Endothelial cell of umbilical vein (primary cell): ENCODE measurements around the gene NLGN2. TPM values are rescaled to one million over a fixed set of nuclear protein-coding genes. Genes with fewer than 3 reads are reported as not detected.

Experiments
- BruUV-seq: library from RNA; stranded (reverse); fragments of 400-500 nt; replicated peaks from 2 replicates; lab custom pipeline; 2021; lab: Mats Ljungman, UMichigan
- CTCF ChIA-PET: fragments of 300-600, 350-600 bp; sonication (Branson Sonifier 250); formaldehyde crosslinking; loops from one replicate; lab custom pipeline; 2021; ENCODE audit warnings: antibody characterized with exemption, inconsistent platforms; lab: Charles Lee
- POLR2A ChIA-PET: fragments of 300-600, 350-600 bp; sonication (Branson Sonifier 250); formaldehyde crosslinking; loops from one replicate; lab custom pipeline; 2021; ENCODE audit warnings: antibody characterized with exemption, inconsistent platforms; lab: Charles Lee
- DNase-seq: peaks from one replicate; pipeline ENCODE4 v3.0.0-alpha.2; 2011; ENCODE audit warnings: low read depth, low spot score
- FAIRE-seq: peaks from 2 replicates; lab custom pipeline; 2011; peaks lifted over from hg19 to GRCh38; lab: Jason Lieb, UNC
- H2AFZ ChIP-seq: 2 replicates; pipeline ENCODE4 v1.6.0; 2012; ENCODE audit warnings: low read depth, low read length, control low read depth, inconsistent platforms
- H3K27ac ChIP-seq: 2 replicates; pipeline ENCODE4 v1.5.1; 2011; ENCODE audit warnings: low read depth, mild to moderate bottlenecking, control low read depth, low read length, moderate library complexity; ENCODE audit not compliant: insufficient read depth
- H3K27me3 ChIP-seq, 2 experiments: 2 replicates each; pipeline versions ENCODE4 v1.6.0 to v1.6.1; 2011; ENCODE audit warnings: low read length in 2 of 2, mixed read lengths in 1 of 2; ENCODE audit not compliant: control insufficient read depth in 2 of 2, insufficient read depth in 2 of 2
- H3K36me3 ChIP-seq, 2 experiments: 2 replicates in 1 of 2; 3 replicates in 1 of 2; pipeline ENCODE4 v1.5.1; 2011; ENCODE audit warnings: low read length in 2 of 2, mild to moderate bottlenecking in 1 of 2, moderate library complexity in 1 of 2; ENCODE audit not compliant: control insufficient read depth in 2 of 2, insufficient read depth in 2 of 2; ENCODE audit errors: extremely low read depth in 1 of 2
- H3K4me1 ChIP-seq: 3 replicates; pipeline ENCODE4 v1.5.1; 2011; ENCODE audit warnings: mild to moderate bottlenecking, low read length; ENCODE audit not compliant: control insufficient read depth, insufficient read depth; ENCODE audit errors: extremely low read depth
- H3K4me2 ChIP-seq: 2 replicates; pipeline ENCODE4 v1.6.1; 2011; ENCODE audit warnings: low read length, control low read depth, mixed read lengths; ENCODE audit not compliant: insufficient read depth
- H3K4me3 ChIP-seq, 3 experiments: fragments of 200-600 bp in 1 of 3; sonication (generic), shearing (Covaris generic) in 1 of 3; replicated peaks in 1 of 3; 2 replicates each; pipeline ENCODE4 v1.5.1; 2011 to 2016; ENCODE audit warnings: control low read depth in 3 of 3, low read length in 3 of 3, mild to moderate bottlenecking in 2 of 3, inconsistent platforms in 1 of 3, low read depth in 1 of 3, moderate library complexity in 1 of 3; ENCODE audit not compliant: insufficient read depth in 1 of 3
- H3K79me2 ChIP-seq: 2 replicates; pipeline ENCODE4 v1.6.0; 2012; ENCODE audit warnings: low read length, inconsistent platforms; ENCODE audit not compliant: control insufficient read depth, insufficient read depth
- H3K9ac ChIP-seq: replicated peaks from 2 replicates; pipeline ENCODE3; 2011; ENCODE audit warnings: low read length, control low read depth; ENCODE audit not compliant: insufficient read depth; ENCODE audit errors: extremely low read depth
- H3K9me1 ChIP-seq: replicated peaks from 3 replicates; pipeline ENCODE4 v1.6.0; 2011; ENCODE audit warnings: mild to moderate bottlenecking, low read length; ENCODE audit not compliant: control insufficient read depth, insufficient read depth; ENCODE audit errors: extremely low read depth
- H3K9me3 ChIP-seq: replicated peaks from 2 replicates; pipeline ENCODE4 v1.5.1; 2012; ENCODE audit warnings: low read length, inconsistent platforms; ENCODE audit not compliant: control insufficient read depth, insufficient read depth
- H4K20me1 ChIP-seq: replicated peaks from 2 replicates; pipeline ENCODE3; 2011; ENCODE audit warnings: mild to moderate bottlenecking, low read length; ENCODE audit not compliant: control insufficient read depth, insufficient read depth; ENCODE audit errors: extremely low read depth
- CTCF ChIP-seq, 2 donors: IDR thresholded peaks; 1 replicate in 1 of 2; 2 replicates in 1 of 2; pipeline ENCODE4 v1.5.1; 2011; ENCODE audit warnings: low read length in 2 of 2, mild to moderate bottlenecking in 2 of 2, moderate library complexity in 2 of 2, control low read depth in 1 of 2, inconsistent platforms in 1 of 2, low read depth in 1 of 2; ENCODE audit not compliant: insufficient read depth in 1 of 2; ENCODE audit errors: extremely low read depth in 1 of 2
- EZH2 ChIP-seq: IDR thresholded peaks from 2 replicates; pipeline ENCODE4 v1.6.1; 2012; ENCODE audit warnings: borderline replicate concordance, low read depth, mild to moderate bottlenecking, moderate library complexity, low read length, inconsistent platforms; ENCODE audit not compliant: severe bottlenecking
- FOS ChIP-seq: IDR thresholded peaks from 2 replicates; pipeline ENCODE4 v1.6.1; 2011; ENCODE audit warnings: mild to moderate bottlenecking, low read length, moderate library complexity, borderline replicate concordance; ENCODE audit not compliant: insufficient read depth
- GATA2 ChIP-seq: IDR thresholded peaks from 2 replicates; pipeline ENCODE4 v1.7.0; 2011; ENCODE audit warnings: low read depth, mild to moderate bottlenecking, moderate library complexity, mixed read lengths, low read length; ENCODE audit not compliant: insufficient read length, insufficient read depth
- JUN ChIP-seq: IDR thresholded peaks from 2 replicates; pipeline ENCODE4 v1.6.1; 2011; ENCODE audit warnings: borderline replicate concordance, low read depth; ENCODE audit not compliant: insufficient read length, insufficient read depth
- MAX ChIP-seq: IDR thresholded peaks from 2 replicates; pipeline ENCODE4 v1.6.1; 2011; ENCODE audit not compliant: insufficient read depth, insufficient read length
- MYC ChIP-seq: IDR thresholded peaks from one replicate; pipeline ENCODE4 v1.6.1; 2011; ENCODE audit warnings: mild to moderate bottlenecking, low read depth, low read length
- POLR2A ChIP-seq: IDR thresholded peaks from 2 replicates; pipeline ENCODE4 v1.6.1; 2012; ENCODE audit warnings: low read depth, mild to moderate bottlenecking, control low read depth, low read length
- POLR2AphosphoS5 ChIP-seq: IDR thresholded peaks from 2 replicates; pipeline ENCODE4 v1.6.1; 2012; ENCODE audit warnings: low read depth, mild to moderate bottlenecking, control low read depth, low read length, moderate library complexity; ENCODE audit not compliant: insufficient read depth
- dilution Hi-C: fragments of 300-500 bp; cut with MboI; formaldehyde crosslinking; loops from one replicate; pipeline ENCODE4 v1.15.0; 2019; ENCODE audit warnings: low sequenced_read_pairs; ENCODE audit not compliant: extremely low pct_ligation_motif_present
- intact Hi-C: fragments of 100-400 bp; cut with micrococcal nuclease; formaldehyde crosslinking; loops from one replicate; pipeline ENCODE4 v1.10.0; 2022
- polyA plus RNA-seq, 4 experiments: library from polyadenylated mRNA; depleted of rRNA in 3 of 4; stranded (reverse) in 3 of 4; unstranded in 1 of 4; fragments of >200 nt; gene quantifications; 2 replicates each; pipeline versions ENCODE4 v1.2.1 to v1.2.3, GENCODE V29; 2011 to 2012; ENCODE audit warnings: missing spikeins in 1 of 4
- total RNA-seq: library from RNA; stranded (reverse); gene quantifications from 2 replicates; pipeline ENCODE4 v1.2.3, GENCODE V29; 2021

The NLGN2 gene
- total and polyA plus RNA-seq, 2 donors (not counting 3 experiments of a cell fraction or from before 2014, with no cell fraction given): 15.4 to 25.9 TPM

GRCh38 chr17:7369825-7370224 is 37.8 kb upstream of the NLGN2 start:
- H3K9me3 ChIP-seq: no peaks in the 10 kb centered on the region
- TF ChIP-seq JUN (no peak), GATA2 (no peak), MAX (no peak), POLR2A (no peak), POLR2AphosphoS5 (no peak), EZH2 (no peak), CTCF (IDR thresholded peaks at IDR 0.05; ENCODE audit: extremely low read depth in 1 of 2, insufficient read depth in 1 of 2, low read depth in 1 of 2, low read length in 2 of 2) (no peak), FOS (no peak), MYC (no peak)
- intact Hi-C loops: no loop called here
- H3K9ac ChIP-seq: no peak overlapping the region
- dilution Hi-C loops: no loop called here
- H3K27ac ChIP-seq: no peak overlapping the region
- no peak for DNase-seq
- BruUV-seq: no TSS peak
- H3K79me2 ChIP-seq: no peaks in the 10 kb centered on the region
- peaks cover 2 to 3% of the 10 kb centered on the region in 2 experiments for H3K27me3 ChIP-seq
- ChIA-PET POLR2A (no interaction called here), CTCF (interaction anchor here (1.3 to 4.6 kb wide), 4 partner anchors 9 to 67 kb away, joined by 4 to 19 read pairs (median 4); partner anchors contain the start of gene TMEM95)
- no peak overlapping the region for H3K4me3 ChIP-seq
- no peaks in the 10 kb centered on the region for H3K4me1 ChIP-seq
- H3K36me3 ChIP-seq: no peaks in the 10 kb centered on the region
- no peak overlapping the region for H3K4me2 ChIP-seq
- H3K9me1 ChIP-seq: no peaks in the 10 kb centered on the region
- FAIRE-seq: no peak
- H2AFZ ChIP-seq: no peak overlapping the region
- H4K20me1 ChIP-seq: no peaks in the 10 kb centered on the region
